NAMALWA (cell line): ENCODE results near the gene LRIG1.

Experiments used
- DNase-seq: peaks from one replicate; pipeline ENCODE4 v3.0.0-alpha.2; 2015; ENCODE audit warnings: low spot score

Gene LRIG1

DNA sequence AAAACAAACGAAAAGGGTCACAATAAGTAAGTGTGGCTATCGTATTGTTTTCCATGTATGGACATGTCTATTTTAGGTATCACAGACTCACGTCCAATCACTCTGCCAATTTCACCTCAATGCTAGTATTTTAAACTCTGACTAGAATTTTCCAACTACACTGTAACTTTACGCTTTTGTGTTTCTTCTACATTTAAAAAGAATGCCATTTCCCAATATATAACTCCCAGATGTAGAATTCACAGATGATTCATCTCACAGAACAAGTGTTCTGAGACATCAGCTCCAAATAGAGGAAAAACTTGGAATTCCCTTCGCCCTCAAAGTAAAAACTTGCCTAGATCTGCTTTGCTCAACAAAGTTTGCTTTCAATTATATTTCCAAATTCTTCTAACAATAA is 14.2 kb downstream of the LRIG1 start:
- DNase-seq: no peak

- no peak for DNase-seq
Measured at GRCh38 chr3:66486202-66486601, 14.6 kb downstream of the LRIG1 start.

DNA sequence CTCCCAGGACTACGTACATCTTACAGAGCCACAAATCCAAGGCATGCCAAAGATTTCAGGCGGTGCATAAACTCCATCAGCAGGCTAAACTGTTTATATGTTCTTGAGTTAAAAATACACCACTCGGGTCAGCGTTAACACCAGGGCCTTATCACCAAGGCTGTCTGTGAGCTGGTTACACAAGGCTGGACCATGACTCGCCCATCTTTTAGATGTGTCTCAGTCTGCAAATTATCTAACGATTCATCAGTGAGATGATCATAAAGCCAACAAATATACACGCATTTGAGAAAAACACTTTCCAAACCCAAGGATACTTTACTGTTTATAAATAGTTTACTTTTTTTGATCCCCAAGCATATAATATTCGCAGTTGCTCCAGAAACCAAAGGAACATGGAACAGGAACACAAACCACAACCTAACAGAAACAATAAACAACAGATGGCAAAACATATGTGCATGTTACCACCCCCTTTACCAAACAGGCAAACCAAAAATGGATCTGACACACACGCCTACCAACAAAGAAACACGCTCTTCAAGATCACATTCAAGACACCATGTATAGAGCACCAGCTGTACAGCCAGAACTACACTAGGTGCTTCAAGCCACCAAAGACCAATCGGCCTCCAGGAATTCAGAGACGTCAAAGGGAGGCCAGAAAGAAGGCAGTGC is 15.4 kb downstream of the LRIG1 start:
- DNase-seq: no peak

DNA sequence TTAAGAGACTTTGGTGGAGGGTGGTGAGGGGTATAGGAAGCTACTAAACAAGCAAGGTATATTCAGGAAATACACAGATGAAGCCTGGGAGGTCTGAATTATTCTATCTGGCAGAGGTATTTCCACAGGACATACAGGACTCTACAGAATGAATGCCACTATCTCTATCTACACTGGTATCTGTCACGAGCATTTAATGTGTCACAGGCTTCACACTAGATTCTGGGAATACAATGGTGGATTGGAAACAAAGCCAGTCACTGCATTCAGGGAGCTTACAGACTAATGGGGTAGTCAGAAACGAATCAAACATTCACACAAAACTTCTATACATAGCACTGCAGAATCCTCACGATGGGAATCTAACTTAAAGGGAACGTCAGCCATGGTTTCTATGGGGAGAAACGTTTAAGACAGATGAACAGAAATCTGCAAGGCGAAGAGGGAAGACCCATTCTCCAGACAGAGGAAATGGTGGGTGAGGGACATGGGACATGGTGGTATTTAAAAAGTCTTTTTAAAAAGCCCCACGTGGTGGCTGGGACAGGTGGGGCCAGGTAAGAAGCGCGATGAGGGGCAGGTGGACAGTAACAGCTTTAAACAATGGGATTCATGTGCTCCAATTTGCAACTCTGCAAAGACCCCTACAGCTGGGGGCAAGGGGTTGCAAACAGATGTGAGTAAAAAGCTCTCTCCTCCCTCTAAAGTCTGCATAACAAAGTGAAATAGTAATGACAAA is 16.5 kb downstream of the LRIG1 start:
- DNase-seq: no peak

- no peak for DNase-seq
Measured at GRCh38 chr3:66483409-66483906, 17.4 kb downstream of the LRIG1 start.

GRCh38 chr3:66483006-66483405 is 17.8 kb downstream of the LRIG1 start:
- no peak for DNase-seq

DNA sequence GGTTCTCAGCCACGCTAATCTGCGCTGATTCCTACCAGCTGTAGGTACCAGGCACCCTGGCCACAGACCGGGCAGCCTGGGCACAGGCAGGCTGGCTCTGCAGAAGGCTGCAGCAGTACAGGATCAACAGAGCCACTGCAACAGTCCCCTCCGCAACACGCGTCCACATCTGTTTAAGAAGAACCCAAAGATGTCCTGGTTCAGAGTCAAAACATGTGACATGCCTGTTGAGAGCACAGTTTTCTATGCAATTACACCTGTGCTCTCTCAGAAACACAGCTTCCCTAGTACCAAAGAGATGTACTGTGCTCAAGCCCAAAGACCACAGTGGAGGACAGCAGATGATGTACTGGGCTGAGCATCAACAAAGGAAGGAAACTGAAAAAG is 18.8 kb downstream of the LRIG1 start:
- no peak for DNase-seq

GRCh38 chr3:66481071-66482017 is 19.5 kb downstream of the LRIG1 start:
- no peak for DNase-seq

- DNase-seq: no peak
Measured at GRCh38 chr3:66480666-66481065, 20.2 kb downstream of the LRIG1 start.

- no peak for DNase-seq
Measured at GRCh38 chr3:66479532-66479947, 21.3 kb downstream of the LRIG1 start.

GRCh38 chr3:66478960-66479359 is 21.9 kb downstream of the LRIG1 start:
- no peak for DNase-seq

- DNase-seq: no peak
Measured at GRCh38 chr3:66477856-66478255, 23.0 kb downstream of the LRIG1 start.

DNA sequence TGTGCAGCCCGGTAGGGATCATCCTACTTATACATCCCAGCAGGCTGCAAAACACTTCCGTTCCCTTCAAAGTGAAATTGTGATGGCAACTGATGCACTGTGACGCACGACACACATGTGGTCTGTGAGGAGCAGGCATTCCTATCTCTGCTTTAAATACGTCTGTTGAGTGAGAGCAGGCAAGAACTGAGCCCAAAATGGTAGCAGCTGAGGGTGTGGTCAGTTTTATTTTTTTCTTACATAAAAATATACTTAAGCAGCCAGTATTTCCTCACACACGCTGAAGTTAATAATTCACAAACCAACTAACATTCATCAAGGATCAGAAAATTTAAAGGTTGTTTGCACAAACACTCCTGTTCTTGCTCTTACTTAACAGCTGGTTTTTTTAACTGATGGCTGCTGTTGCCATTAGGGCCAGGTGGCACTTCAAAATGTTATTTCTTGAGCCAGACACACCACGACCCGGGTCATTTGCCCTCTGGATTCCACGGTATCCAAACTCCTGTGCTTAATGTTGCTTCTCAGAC is 23.9 kb downstream of the LRIG1 start:
- no peak for DNase-seq

- no peak for DNase-seq
Measured at GRCh38 chr3:66475386-66476020, 25.3 kb downstream of the LRIG1 start.

DNA sequence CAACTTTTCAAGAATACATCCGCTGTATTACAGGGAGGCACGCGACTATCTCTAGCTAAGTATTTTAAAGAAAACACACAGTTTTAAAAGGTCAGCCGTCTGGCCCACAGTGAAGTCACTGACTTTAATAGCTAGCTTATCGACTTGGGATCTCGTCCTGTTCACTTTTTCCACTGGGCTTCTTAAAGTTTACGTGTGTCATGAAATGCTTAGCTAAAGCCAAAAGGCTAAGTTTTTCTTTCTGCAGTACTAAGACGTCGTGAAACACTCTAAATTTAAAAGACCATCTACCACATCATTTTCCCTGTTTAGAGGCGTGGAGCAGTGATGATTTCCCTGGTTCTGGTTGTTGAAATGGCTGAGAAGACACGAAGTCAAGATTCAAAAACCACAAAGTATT is 27.1 kb downstream of the LRIG1 start:
- no peak for DNase-seq

- DNase-seq: no peak
Measured at GRCh38 chr3:66473181-66473580, 27.6 kb downstream of the LRIG1 start.

GRCh38 chr3:66472313-66473134 is 28.3 kb downstream of the LRIG1 start:
- DNase-seq: no peak

DNA sequence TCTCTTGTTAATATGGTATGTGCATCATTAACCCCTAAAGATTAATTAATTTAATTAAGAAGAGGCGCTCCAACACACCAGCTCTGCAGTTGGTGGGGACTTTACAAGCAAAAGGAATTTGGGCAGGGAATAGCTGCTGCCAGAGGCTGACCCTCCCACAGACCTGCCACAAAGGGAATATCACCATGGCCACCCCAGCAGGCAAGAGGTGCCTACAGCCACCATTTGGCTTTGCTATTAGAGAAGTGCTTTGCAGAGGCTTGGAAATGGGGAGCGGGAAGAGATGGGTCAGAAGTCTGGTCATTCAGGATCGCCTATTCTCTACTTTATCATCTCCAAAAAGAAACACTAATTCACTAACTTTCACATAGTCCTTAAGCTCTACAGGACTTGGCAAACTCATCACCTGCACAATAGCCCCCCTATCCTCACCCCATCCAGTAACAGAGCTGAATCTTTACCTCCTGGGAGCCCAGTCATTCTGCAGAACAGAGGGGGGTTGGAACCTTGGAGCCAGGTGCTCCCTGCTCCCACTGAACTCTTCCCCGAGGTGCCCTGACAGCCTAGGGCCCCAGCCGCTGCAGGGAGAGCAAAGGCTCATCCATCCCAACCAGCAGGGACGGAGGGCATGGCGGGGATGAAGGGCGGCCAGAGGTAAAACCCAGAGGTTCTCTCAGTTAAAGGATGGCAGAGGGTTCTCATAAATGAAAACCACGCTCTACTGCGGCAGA is 29.7 kb downstream of the LRIG1 start:
- DNase-seq: no peak

DNA sequence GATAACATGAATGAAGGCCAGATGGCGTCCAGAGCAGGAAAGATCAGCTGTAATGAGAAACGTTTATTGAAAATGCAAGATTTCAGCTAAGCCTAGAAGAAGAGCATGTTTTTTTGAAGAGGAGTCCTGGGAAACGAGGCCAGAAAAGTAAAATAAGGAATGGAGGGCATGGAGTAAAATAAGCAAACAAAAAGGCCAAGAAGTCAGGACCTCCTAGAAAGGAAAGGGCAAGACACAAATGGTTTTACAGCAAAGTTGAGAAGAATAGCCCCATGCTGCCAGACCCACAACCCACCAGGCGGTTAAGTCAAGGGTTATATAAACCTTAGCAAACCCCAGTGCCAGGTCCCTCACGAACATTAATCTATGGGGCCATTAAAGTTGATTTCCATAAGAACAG is 30.5 kb downstream of the LRIG1 start:
- no peak for DNase-seq

DNA sequence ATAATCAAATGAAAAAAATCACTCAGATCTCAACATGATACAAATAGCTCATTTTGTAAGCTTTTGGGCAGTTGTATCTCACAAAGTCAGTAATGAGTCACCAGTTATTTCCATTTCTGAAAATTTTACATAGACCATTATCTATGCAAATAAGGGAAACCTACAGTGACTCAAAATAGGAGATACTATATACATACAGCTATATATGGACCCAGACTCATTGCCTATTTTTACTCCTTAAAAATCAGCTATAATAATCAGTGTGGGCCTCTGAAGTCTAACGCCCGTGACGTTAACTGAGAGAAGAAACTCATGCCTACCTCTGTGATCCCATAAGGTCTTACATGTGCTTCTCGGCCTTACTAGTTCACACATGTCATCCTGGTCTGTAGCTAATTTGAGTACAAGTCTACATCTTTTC is 31.6 kb downstream of the LRIG1 start:
- DNase-seq: peak; percentile 47
